HFFc6 (cell line): ENCODE data around the gene CTNND2. TPM values are rescaled to one million over a fixed set of nuclear protein-coding genes. Genes with fewer than 3 reads are reported as not detected.

Experiments
- DNase-seq: peaks from one replicate; pipeline ENCODE4 v3.0.0-alpha.2; 2018
- H3K27ac Mint-ChIP-seq: 2 replicates; pipeline ENCODE4 v1.8.0; 2020; ENCODE audit warnings: mild to moderate bottlenecking, mixed read lengths
- H3K27me3 Mint-ChIP-seq: 2 replicates; pipeline ENCODE4 v1.8.0; 2021; ENCODE audit warnings: mild to moderate bottlenecking, moderate library complexity, mixed read lengths; ENCODE audit not compliant: insufficient read depth
- H3K36me3 Mint-ChIP-seq: 2 replicates; pipeline ENCODE4 v1.8.0; 2021; ENCODE audit warnings: low read depth, mixed read lengths
- H3K4me1 Mint-ChIP-seq: 2 replicates; pipeline ENCODE4 v1.8.0; 2020; ENCODE audit warnings: low read depth, mixed read lengths
- H3K4me3 Mint-ChIP-seq: 2 replicates; pipeline ENCODE4 v1.8.0; 2020; ENCODE audit warnings: mild to moderate bottlenecking, moderate library complexity, mixed read lengths
- H3K9me3 Mint-ChIP-seq: 2 replicates; pipeline ENCODE4 v1.8.0; 2020; ENCODE audit warnings: mild to moderate bottlenecking, mixed read lengths
- CTCF ChIP-seq: fragments of 200-600 bp; sonication (generic); IDR thresholded peaks from 2 replicates; pipeline ENCODE4 v1.5.0; 2021; ENCODE audit warnings: antibody characterized with exemption, mild to moderate bottlenecking
- total RNA-seq, 6 experiments: library from RNA; stranded (reverse); fragmentation: NEBNext Ultra II Directional; extraction: Animal tissue kit (Norgen Biotek cat#: 25700); gene quantifications; 2 replicates in 1 of 6; 3 replicates in 5 of 6; pipeline ENCODE4 v1.2.3, GENCODE V29; 2021

The CTNND2 gene
- total RNA-seq, 6 experiments from 2014 or later = not detected

- H3K27me3 Mint-ChIP-seq = peaks cover 10% of the 10 kb centered on the region
- no peak overlapping the region for H3K4me3 Mint-ChIP-seq
- TF ChIP-seq CTCF = no peak
- H3K9me3 Mint-ChIP-seq = no peaks in the 10 kb centered on the region
- H3K4me1 Mint-ChIP-seq = no peaks in the 10 kb centered on the region
- H3K27ac Mint-ChIP-seq = no peak overlapping the region
- no peaks in the 10 kb centered on the region for H3K36me3 Mint-ChIP-seq
- no peak for DNase-seq
Measured at GRCh38 chr5:11130131-11130530, 774.1 kb downstream of the CTNND2 start.

GRCh38 chr5:11128021-11128420, 776.2 kb downstream of the CTNND2 start:
- no peak for TF ChIP-seq CTCF
- H3K36me3 Mint-ChIP-seq = no peaks in the 10 kb centered on the region
- no peaks in the 10 kb centered on the region for H3K9me3 Mint-ChIP-seq
- no peak overlapping the region for H3K27ac Mint-ChIP-seq
- H3K4me3 Mint-ChIP-seq = no peak overlapping the region
- H3K4me1 Mint-ChIP-seq = no peaks in the 10 kb centered on the region
- peaks cover 12% of the 10 kb centered on the region for H3K27me3 Mint-ChIP-seq
- no peak for DNase-seq

- H3K9me3 Mint-ChIP-seq = no peaks in the 10 kb centered on the region
- H3K27ac Mint-ChIP-seq = no peak overlapping the region
- TF ChIP-seq CTCF = no peak
- no peak for DNase-seq
- H3K4me3 Mint-ChIP-seq = no peak overlapping the region
- peaks cover 13% of the 10 kb centered on the region for H3K27me3 Mint-ChIP-seq
- no peaks in the 10 kb centered on the region for H3K36me3 Mint-ChIP-seq
- no peaks in the 10 kb centered on the region for H3K4me1 Mint-ChIP-seq
Measured at GRCh38 chr5:11126844-11127243, 777.4 kb downstream of the CTNND2 start.

GRCh38 chr5:11121885-11122284, 782.4 kb downstream of the CTNND2 start:
- no peak overlapping the region for H3K4me3 Mint-ChIP-seq
- H3K27me3 Mint-ChIP-seq = peaks cover 14% of the 10 kb centered on the region
- no peaks in the 10 kb centered on the region for H3K9me3 Mint-ChIP-seq

GRCh38 chr5:11110128-11110527, 794.1 kb downstream of the CTNND2 start:
- DNase-seq = no peak
- H3K9me3 Mint-ChIP-seq = no peaks in the 10 kb centered on the region
- H3K4me3 Mint-ChIP-seq = no peak overlapping the region
- TF ChIP-seq CTCF = no peak
- H3K36me3 Mint-ChIP-seq = no peaks in the 10 kb centered on the region
- H3K27me3 Mint-ChIP-seq = peaks cover 27% of the 10 kb centered on the region
- H3K4me1 Mint-ChIP-seq = no peaks in the 10 kb centered on the region
- H3K27ac Mint-ChIP-seq = no peak overlapping the region

More at GRCh38 chr5:11121885-11122284, 782.4 kb downstream of the CTNND2 start:
- no peak for DNase-seq
- no peaks in the 10 kb centered on the region for H3K36me3 Mint-ChIP-seq
- TF ChIP-seq CTCF = no peak
- no peak overlapping the region for H3K27ac Mint-ChIP-seq
- no peaks in the 10 kb centered on the region for H3K4me1 Mint-ChIP-seq

GRCh38 chr5:11105696-11106095, 798.5 kb downstream of the CTNND2 start:
- no peak overlapping the region for H3K4me3 Mint-ChIP-seq
- H3K4me1 Mint-ChIP-seq = no peaks in the 10 kb centered on the region
- H3K9me3 Mint-ChIP-seq = no peaks in the 10 kb centered on the region

More at GRCh38 chr5:11105696-11106095, 798.5 kb downstream of the CTNND2 start:
- no peak overlapping the region for H3K27ac Mint-ChIP-seq
- H3K36me3 Mint-ChIP-seq = no peaks in the 10 kb centered on the region
- no peak for TF ChIP-seq CTCF
- DNase-seq = no peak
- peaks cover 23% of the 10 kb centered on the region for H3K27me3 Mint-ChIP-seq
